ENCODE data around the gene ZNF407.

- no peak for TF ChIP-seq CTCF (IDR thresholded peaks at IDR 0.05)
- no peak for TF ChIP-seq POLR2A (IDR thresholded peaks at IDR 0.05)
These were observed 161.3 kb downstream of the ZNF407 start for GRCh38 chr18:74758995-74759394.
